Measurements from ENCODE around the gene CKAP5.

Gene CKAP5

DNA sequence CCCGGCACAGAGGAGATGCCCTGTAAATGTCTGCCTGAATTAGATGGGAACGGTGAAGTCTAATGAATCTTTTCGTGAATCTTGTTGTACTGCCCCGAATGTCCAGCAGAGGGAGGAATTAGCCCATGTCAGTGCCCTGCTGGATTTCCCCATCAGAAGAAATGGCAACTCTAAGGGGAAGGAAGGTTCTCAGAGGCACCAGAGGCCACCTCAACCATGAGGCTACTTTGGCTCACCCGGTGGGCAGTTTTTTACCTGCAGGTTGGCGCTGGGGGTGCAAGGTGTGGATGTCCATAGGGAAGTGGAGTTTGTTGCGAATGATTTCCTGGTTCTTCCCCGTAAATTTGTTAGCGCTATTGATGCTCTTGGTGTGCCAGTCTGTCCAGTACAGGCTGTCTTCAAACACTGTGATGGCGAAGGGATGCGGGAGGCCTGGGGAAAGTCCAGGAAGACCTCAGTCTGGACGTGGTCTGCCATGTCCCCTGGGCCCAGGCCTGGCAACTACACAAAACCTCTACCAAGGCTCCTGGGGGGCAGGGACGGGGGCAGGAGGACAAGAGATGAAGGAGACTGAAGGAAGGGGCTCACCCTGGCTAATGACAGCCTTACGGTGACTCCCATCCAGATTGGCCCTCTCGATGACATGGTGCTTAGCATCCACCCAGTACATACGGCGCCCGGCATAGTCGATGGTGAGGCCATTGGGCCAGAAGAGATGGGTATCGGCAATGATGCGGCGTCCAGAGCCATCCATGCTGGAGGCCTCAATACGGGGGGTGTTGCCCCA is 43.8 kb upstream of the CKAP5 start:
- no peak overlapping the region for H3K27ac ChIP-seq
- no peak overlapping the region for H3K4me3 ChIP-seq
- DNase-seq (ENCODE audit: low spot score): no peak
- peak; percentile 67 for TF ChIP-seq CTCF (IDR thresholded peaks at IDR 0.05)

- TF ChIP-seq CTCF (IDR thresholded peaks at IDR 0.05): no peak
- Histone ChIP-seq H3K27ac (no peak overlapping the region), H3K4me3 (no peak overlapping the region)
- no peak for DNase-seq (ENCODE audit: low spot score)
Measured at GRCh38 chr11:46889251-46889650, 43.2 kb upstream of the CKAP5 start.

- no peak for TF ChIP-seq CTCF (IDR thresholded peaks at IDR 0.05)
- H3K27ac ChIP-seq: no peak overlapping the region
- no peak for DNase-seq (ENCODE audit: low spot score)
- no peak overlapping the region for H3K4me3 ChIP-seq
Measured at GRCh38 chr11:46888636-46889035, 42.6 kb upstream of the CKAP5 start.

DNA sequence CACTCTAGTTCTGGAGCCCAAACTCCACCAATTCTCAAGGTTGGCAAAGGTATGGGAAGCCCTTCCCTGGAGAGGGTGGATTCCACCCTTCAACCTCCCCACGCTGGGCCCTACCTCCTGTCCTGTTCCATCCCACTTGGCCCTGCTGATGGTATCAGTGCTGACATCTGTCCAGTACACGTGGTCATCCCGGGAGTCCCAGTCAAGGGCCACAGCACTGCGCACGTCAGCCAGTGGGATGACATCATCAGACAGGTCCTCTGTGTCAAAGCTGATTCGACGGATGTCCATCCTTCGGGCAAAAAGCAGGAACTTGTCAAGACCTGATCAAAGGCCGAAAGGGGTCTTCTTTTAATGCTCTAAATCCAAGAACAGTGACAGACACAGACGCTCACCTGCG is 40.1 kb upstream of the CKAP5 start:
- no peak overlapping the region for H3K27ac ChIP-seq
- TF ChIP-seq CTCF (IDR thresholded peaks at IDR 0.05): no peak
- no peak overlapping the region for H3K4me3 ChIP-seq
- no peak for DNase-seq (ENCODE audit: low spot score)

GRCh38 chr11:46879056-46879585 is 33.0 kb upstream of the CKAP5 start:
- no peak overlapping the region for H3K27ac ChIP-seq

DNA sequence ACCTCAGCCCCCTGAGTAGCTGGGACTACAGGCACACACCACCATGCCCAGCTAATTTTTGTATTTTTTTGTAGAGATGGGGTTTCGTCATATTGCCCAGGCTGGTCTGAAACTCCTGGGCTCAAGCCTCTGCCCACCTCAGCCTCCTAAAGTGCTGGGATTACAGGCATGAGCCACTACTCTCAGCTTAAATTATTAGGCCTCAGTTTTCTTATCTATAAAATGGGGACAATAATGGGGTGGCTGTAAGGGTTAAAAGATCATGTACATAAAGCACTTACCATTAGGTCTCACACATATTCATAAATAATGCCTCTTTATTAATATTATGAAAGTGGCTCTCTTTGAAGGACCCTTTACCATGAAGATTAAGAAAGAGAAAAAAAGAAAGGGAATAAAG is 31.5 kb upstream of the CKAP5 start:
- no peak for TF ChIP-seq CTCF (IDR thresholded peaks at IDR 0.05)
- H3K4me3 ChIP-seq: no peak overlapping the region
- no peak overlapping the region for H3K27ac ChIP-seq
- DNase-seq (ENCODE audit: low spot score): no peak

More at GRCh38 chr11:46879056-46879585, 33.0 kb upstream of the CKAP5 start:
- TF ChIP-seq CTCF (IDR thresholded peaks at IDR 0.05): no peak
- no peak for DNase-seq (ENCODE audit: low spot score)
- H3K4me3 ChIP-seq: no peak overlapping the region

GRCh38 chr11:46876471-46876870 is 30.4 kb upstream of the CKAP5 start:
- H3K4me3 ChIP-seq: no peak overlapping the region
- TF ChIP-seq CTCF (IDR thresholded peaks at IDR 0.05): no peak
- H3K27ac ChIP-seq: no peak overlapping the region
- no peak for DNase-seq (ENCODE audit: low spot score)
